Small intestine (tissue), 16 donors: Measurements from ENCODE around the gene GNAS. TPM values are rescaled to one million over a fixed set of nuclear protein-coding genes. Genes with fewer than 3 reads are reported as not detected.

ENCODE experiments used
- DNase-seq, 2 donors: peaks; one replicate each; pipeline versions ENCODE4 v3.0.0 to v3.0.0-alpha.2; 2013
- FAIRE-seq: peaks from 2 replicates; lab custom pipeline; 2012; peaks lifted over from hg19 to GRCh38; lab: Jason Lieb, UNC
- H3K27ac ChIP-seq, 3 donors: one replicate each; pipeline ENCODE4 v1.5.1; 2013; ENCODE audit warnings: low read length in 2 of 3, mild to moderate bottlenecking in 2 of 3, control low read depth in 1 of 3, inconsistent platforms in 1 of 3, low read depth in 1 of 3, moderate library complexity in 1 of 3
- H3K27me3 ChIP-seq, 3 donors: one replicate each; pipeline ENCODE4 v1.6.1; 2013; ENCODE audit warnings: low read length in 3 of 3, inconsistent platforms in 1 of 3; ENCODE audit not compliant: control insufficient read depth in 3 of 3, insufficient read depth in 3 of 3
- H3K36me3 ChIP-seq, 3 donors: one replicate each; pipeline ENCODE4 v1.6.1; 2013; ENCODE audit warnings: low read length in 3 of 3, inconsistent platforms in 1 of 3, low read depth in 1 of 3, mild to moderate bottlenecking in 1 of 3, moderate library complexity in 1 of 3; ENCODE audit not compliant: control insufficient read depth in 3 of 3, insufficient read depth in 2 of 3
- H3K4me1 ChIP-seq, 3 donors: one replicate each; pipeline ENCODE4 v1.6.1; 2013; ENCODE audit warnings: low read length in 2 of 3, inconsistent platforms in 1 of 3, low read depth in 1 of 3, mild to moderate bottlenecking in 1 of 3, moderate library complexity in 1 of 3; ENCODE audit not compliant: control insufficient read depth in 3 of 3, insufficient read depth in 2 of 3
- H3K4me3 ChIP-seq, 3 donors: one replicate each; pipeline ENCODE4 v1.5.1; 2013; ENCODE audit warnings: low read length in 3 of 3, control low read depth in 1 of 3, inconsistent platforms in 1 of 3, low read depth in 1 of 3, mild to moderate bottlenecking in 1 of 3, moderate library complexity in 1 of 3
- H3K9me3 ChIP-seq, 2 donors: one replicate each; pipeline ENCODE4 v1.6.1; 2013; ENCODE audit warnings: low read depth in 1 of 2, low read length in 1 of 2; ENCODE audit not compliant: control insufficient read depth in 2 of 2, insufficient read depth in 1 of 2
- WGBS, 3 donors: extraction: QIAGEN DNeasy Blood & Tissue Kit; methylation state at CpG; one replicate each; pipeline ENCODE4 v1.1.7; 2013; 5-methylcytosine and 5-hydroxymethylcytosine counted together
- long read RNA-seq, 10 donors: transcript quantifications; one replicate each; lab custom pipeline, GENCODE V29; 2026
- polyA plus RNA-seq, 4 donors: library from polyadenylated mRNA; stranded (reverse) in 3 of 4; unstranded in 1 of 4; fragments of 200-250 nt in 3 of 4; fragments of 120-200 nt in 1 of 4; gene quantifications; one replicate each; pipeline versions ENCODE4 v1.2.1 to v1.2.3, GENCODE V29; 2013
- donor health status: healthy with polysubstance abuse.
- donor health status: control.
- donor health status: control.
- donor health status: Bipolar disorder and iron deficiency.
- donor health status: healthy.

GNAS gene
- 100 to 1,000 TPM; 493 to 875 (median 655) TPM for polyA plus RNA-seq
- long read RNA-seq, donor 1, transcript GNAS-210 (13 exons, 1,972 nt), result minor isoform, 110 of 1,328 reads
- long read RNA-seq, donor 1, transcript GNAS-232 (10 exons, 1,839 nt), result minor isoform, 9 of 1,328 reads
- long read RNA-seq, donor 1, transcript GNAS-201 (12 exons, 1,866 nt), result major isoform, 225 of 1,328 reads
- long read RNA-seq, donor 1, transcript GNAS-231 (2 exons, 493 nt), result minor isoform, 49 of 1,328 reads
- long read RNA-seq, donor 1, partial matches to known transcripts, result 894 of 1,328 reads
- long read RNA-seq, donor 1, other reads (novel, unspliced or antisense), result 21 of 1,328 reads
- long read RNA-seq, donor 2, transcript GNAS-231 (2 exons, 493 nt), result minor isoform, 7 of 313 reads
- long read RNA-seq, donor 2, transcript GNAS-232 (10 exons, 1,839 nt), result minor isoform, 7 of 313 reads
- long read RNA-seq, donor 2, transcript GNAS-210 (13 exons, 1,972 nt), result minor isoform, 29 of 313 reads
- long read RNA-seq, donor 2, transcript GNAS-201 (12 exons, 1,866 nt), result major isoform, 54 of 313 reads
- long read RNA-seq, donor 2, partial matches to known transcripts, result 211 of 313 reads
- long read RNA-seq, donor 2, other reads (novel, unspliced or antisense), result 0 of 313 reads
- long read RNA-seq, donor 3, transcript GNAS-232 (10 exons, 1,839 nt), result minor isoform, 9 of 584 reads
- long read RNA-seq, donor 3, transcript GNAS-201 (12 exons, 1,866 nt), result major isoform, 73 of 584 reads
- long read RNA-seq, donor 3, transcript GNAS-231 (2 exons, 493 nt), result minor isoform, 17 of 584 reads
- long read RNA-seq, donor 3, transcript GNAS-210 (13 exons, 1,972 nt), result minor isoform, 43 of 584 reads
- long read RNA-seq, donor 3, partial matches to known transcripts, result 431 of 584 reads
- long read RNA-seq, donor 3, other reads (novel, unspliced or antisense), result 0 of 584 reads
- long read RNA-seq, donor 4, transcript GNAS-201 (12 exons, 1,866 nt), result major isoform, 8 of 37 reads
- long read RNA-seq, donor 4, partial matches to known transcripts, result 24 of 37 reads
- long read RNA-seq, donor 4, other reads (novel, unspliced or antisense), result 0 of 37 reads
- long read RNA-seq, donor 5, transcript GNAS-201 (12 exons, 1,866 nt), result major isoform, 12 of 165 reads
- long read RNA-seq, donor 5, transcript GNAS-210 (13 exons, 1,972 nt), result major isoform, 12 of 165 reads
- long read RNA-seq, donor 5, transcript GNAS-231 (2 exons, 493 nt), result minor isoform, 7 of 165 reads
- long read RNA-seq, donor 5, partial matches to known transcripts, result 131 of 165 reads
- long read RNA-seq, donor 5, other reads (novel, unspliced or antisense), result 0 of 165 reads
- long read RNA-seq, donor 6, transcript GNAS-231 (2 exons, 493 nt), result minor isoform, 14 of 723 reads
- long read RNA-seq, donor 6, transcript GNAS-201 (12 exons, 1,866 nt), result major isoform, 92 of 723 reads
- long read RNA-seq, donor 6, transcript GNAS-238 (12 exons, 1,534 nt), result minor isoform, 9 of 723 reads
- long read RNA-seq, donor 6, transcript GNAS-210 (13 exons, 1,972 nt), result minor isoform, 75 of 723 reads
- long read RNA-seq, donor 6, partial matches to known transcripts, result 519 of 723 reads
- long read RNA-seq, donor 6, other reads (novel, unspliced or antisense), result 0 of 723 reads
- long read RNA-seq, donor 7, transcript GNAS-231 (2 exons, 493 nt), result minor isoform, 58 of 2,255 reads
- long read RNA-seq, donor 7, transcript GNAS-232 (10 exons, 1,839 nt), result minor isoform, 14 of 2,255 reads
- long read RNA-seq, donor 7, transcript GNAS-210 (13 exons, 1,972 nt), result major isoform, 412 of 2,255 reads
- long read RNA-seq, donor 7, transcript GNAS-201 (12 exons, 1,866 nt), result minor isoform, 289 of 2,255 reads
- long read RNA-seq, donor 7, partial matches to known transcripts, result 1,414 of 2,255 reads
- long read RNA-seq, donor 7, other reads (novel, unspliced or antisense), result 42 of 2,255 reads
- long read RNA-seq, donor 8, full-length matches to known transcripts, result 50 of 146 reads
- long read RNA-seq, donor 8, partial matches to known transcripts, result 96 of 146 reads
- long read RNA-seq, donor 8, other reads (novel, unspliced or antisense), result 0 of 146 reads
- long read RNA-seq, donor 9, transcript GNAS-210 (13 exons, 1,972 nt), result minor isoform, 15 of 145 reads
- long read RNA-seq, donor 9, transcript GNAS-201 (12 exons, 1,866 nt), result major isoform, 24 of 145 reads
- long read RNA-seq, donor 9, partial matches to known transcripts, result 100 of 145 reads
- long read RNA-seq, donor 9, other reads (novel, unspliced or antisense), result 0 of 145 reads
- long read RNA-seq, donor 10, full-length matches to known transcripts, result 416 of 1,394 reads
- long read RNA-seq, donor 10, partial matches to known transcripts, result 966 of 1,394 reads
- long read RNA-seq, donor 10, other reads (novel, unspliced or antisense), result 12 of 1,394 reads

DNA sequence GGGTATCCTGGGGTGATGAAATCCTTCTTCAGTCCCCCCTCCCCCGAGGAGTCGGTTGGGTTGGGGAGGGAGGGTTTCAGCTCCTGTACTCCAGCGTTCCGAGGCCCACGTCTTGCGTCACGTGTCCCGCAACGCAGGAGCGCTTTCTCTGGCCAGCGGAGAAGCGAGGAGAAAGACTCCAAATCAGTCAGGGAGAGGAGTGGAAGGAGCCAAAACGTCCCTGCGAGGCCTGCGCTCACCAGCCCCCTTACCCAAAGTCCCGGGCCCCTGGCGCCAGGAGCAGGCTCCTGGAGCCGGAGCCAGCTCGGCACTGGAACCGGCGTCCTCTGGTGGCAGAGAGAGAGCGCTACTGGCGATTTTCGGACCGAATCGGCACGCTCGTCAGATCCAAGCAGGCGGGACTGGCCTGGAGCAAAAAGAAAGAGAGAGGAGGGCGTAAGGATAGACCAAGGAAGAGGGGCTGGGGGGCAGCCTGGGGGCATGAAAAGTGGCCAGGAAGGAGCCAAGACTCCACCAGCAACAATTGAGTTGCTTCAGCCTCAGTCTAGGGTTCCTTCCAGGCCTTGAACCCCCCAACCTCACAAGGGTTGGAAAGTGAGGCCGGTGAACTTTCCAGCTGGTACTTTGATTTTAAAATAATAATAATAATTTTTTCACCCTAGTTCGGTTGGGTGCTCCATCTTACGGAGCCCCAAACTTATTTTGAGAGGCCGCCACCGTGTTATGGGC lies at the start of gene GNAS:
TSS of gene GNAS (plus strand) at position 174 of the 729 bp plus-strand sequence.
- WGBS, 3 donors, result 28 to 37% (median 34%) methylated on average over 35 of the region's 35 CpGs
- DNase-seq (peak; percentile 42 to 81), FAIRE-seq (no peak)
- Histone ChIP-seq H3K9me3 (no peaks in the 10 kb centered on the region), H3K4me1 (peaks cover 0 to 2% (median 0%) of the 10 kb centered on the region in 3 donors), H3K27ac (no peak within 1 kb of the TSS), H3K27me3 (peaks cover 0 to 59% (median 26%) of the 10 kb centered on the region in 3 donors), H3K36me3 (no peaks in the 10 kb centered on the region), H3K4me3 (peak within 1 kb of the TSS; percentile 16 to 53 (median 17))

DNA sequence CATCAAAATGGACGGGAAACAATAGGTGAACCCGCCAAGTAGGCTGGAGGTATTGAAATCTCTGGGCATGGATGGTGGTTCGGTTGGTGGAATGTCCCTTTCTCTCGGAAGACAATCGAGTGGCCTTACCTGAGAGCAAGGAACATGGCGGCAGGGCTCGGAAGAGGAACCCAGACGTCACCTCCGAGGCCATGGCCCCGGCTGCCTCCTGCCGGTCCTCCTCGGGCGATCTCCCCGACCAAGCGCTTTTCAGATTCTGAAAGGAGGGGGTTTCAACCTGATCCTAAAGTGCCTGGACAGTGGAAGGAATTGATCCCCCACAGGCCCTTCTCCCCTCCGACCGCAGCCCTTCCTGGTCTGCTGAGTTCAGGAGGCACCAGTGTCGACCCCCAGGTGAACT lies 49.0 kb upstream of the GNAS start:
- DNase-seq (no peak), FAIRE-seq (no peak)
- Histone ChIP-seq H3K4me1 (no peaks in the 10 kb centered on the region), H3K4me3 (no peak overlapping the region), H3K9me3 (no peaks in the 10 kb centered on the region), H3K27me3 (peaks cover 0 to 3% (median 0%) of the 10 kb centered on the region in 3 donors), H3K36me3 (no peaks in the 10 kb centered on the region), H3K27ac (no peak overlapping the region)
- WGBS, 3 donors, result 85 to 89% (median 87%) methylated on average over 18 of the region's 18 CpGs

- Histone ChIP-seq H3K27ac (no peak overlapping the region), H3K27me3 (no peaks in the 10 kb centered on the region), H3K4me3 (no peak overlapping the region), H3K4me1 (no peaks in the 10 kb centered on the region), H3K36me3 (no peaks in the 10 kb centered on the region), H3K9me3 (no peaks in the 10 kb centered on the region)
- no peak for FAIRE-seq
- DNase-seq, result no peak
- WGBS, 3 donors, result 81 to 87% (median 84%) methylated on average over 11 of the region's 11 CpGs
Observed at GRCh38 chr20:58807801-58808200, 44.7 kb upstream of the GNAS start.

- Histone ChIP-seq H3K27ac (no peak overlapping the region), H3K4me1 (no peaks in the 10 kb centered on the region), H3K9me3 (no peaks in the 10 kb centered on the region), H3K27me3 (no peaks in the 10 kb centered on the region), H3K36me3 (no peaks in the 10 kb centered on the region), H3K4me3 (no peak overlapping the region)
- WGBS, 3 donors, result 68 to 69% (median 69%) methylated on average over 17 of the region's 17 CpGs
- DNase-seq, result no peak
- FAIRE-seq, result no peak
Observed at GRCh38 chr20:58808271-58809046, 44.1 kb upstream of the GNAS start.

DNA sequence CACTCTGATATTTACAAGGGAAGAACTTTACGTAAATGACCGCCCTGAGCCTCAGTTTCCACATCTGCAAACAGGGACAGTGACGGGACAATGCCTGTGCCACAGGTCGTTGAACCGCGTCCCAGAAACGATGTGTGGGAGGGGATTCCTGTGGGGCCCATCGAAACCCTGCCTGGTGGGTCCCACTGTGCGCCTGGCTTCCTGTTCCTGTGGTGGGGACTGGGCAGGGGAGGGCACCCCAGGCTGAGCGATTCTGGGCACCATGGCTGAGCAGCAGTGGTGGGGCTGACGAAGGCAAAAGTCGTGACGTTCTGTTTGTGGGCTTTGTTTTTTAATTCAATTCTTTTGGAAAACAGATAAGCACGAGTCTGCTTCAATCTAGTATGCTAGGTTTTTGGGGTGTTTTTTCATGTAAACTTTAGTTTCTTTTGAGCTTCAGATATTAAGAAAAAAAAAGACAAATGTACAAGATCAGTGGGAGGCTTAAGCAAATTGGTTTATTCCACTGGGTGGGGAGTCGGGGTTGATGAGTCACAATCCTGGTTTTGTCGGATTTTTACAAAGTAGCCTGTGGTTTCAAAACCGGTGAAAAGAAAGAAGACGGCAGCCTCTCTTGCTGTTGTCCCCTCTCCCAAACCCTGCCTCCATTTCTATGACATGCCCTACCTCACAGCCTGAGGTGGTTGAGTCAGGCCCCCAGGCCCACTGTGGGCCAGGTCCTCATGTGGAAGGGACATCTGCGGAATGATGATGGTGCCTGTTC lies 42.2 kb upstream of the GNAS start:
- Histone ChIP-seq H3K27ac (no peak overlapping the region), H3K27me3 (no peaks in the 10 kb centered on the region), H3K36me3 (no peaks in the 10 kb centered on the region), H3K4me1 (no peaks in the 10 kb centered on the region), H3K9me3 (no peaks in the 10 kb centered on the region), H3K4me3 (no peak overlapping the region)
- DNase-seq, result no peak
- no peak for FAIRE-seq
- WGBS, 3 donors, result 66 to 80% (median 77%) methylated on average over 19 of the region's 19 CpGs

GRCh38 chr20:58810879-58811250 lies 41.7 kb upstream of the GNAS start:
- 84 to 87% (median 85%) methylated on average over 10 of the region's 10 CpGs for WGBS, 3 donors
- Histone ChIP-seq H3K36me3 (no peaks in the 10 kb centered on the region), H3K9me3 (no peaks in the 10 kb centered on the region), H3K4me1 (no peaks in the 10 kb centered on the region), H3K4me3 (no peak overlapping the region), H3K27me3 (no peaks in the 10 kb centered on the region), H3K27ac (no peak overlapping the region)
- FAIRE-seq (no peak), DNase-seq (no peak)
